Spleen (tissue), 11 donors: Measurements from ENCODE around the gene MAGI2. TPM values are rescaled to one million over a fixed set of nuclear protein-coding genes. Genes with fewer than 3 reads are reported as not detected.
"Not testable (repeated sequence)": the region's sequence is repeated elsewhere in the genome, so short reads cannot be mapped to it uniquely, and the experiment has no call there.

Experiments used
- DNase-seq: peaks from one replicate; pipeline ENCODE4 v3.0.0-alpha.2; 2020
- H3K27ac ChIP-seq, 8 donors: fragments of 200-600 bp; sonication (generic) in 7 of 8; 1 replicate in 4 of 8; 2 replicates in 4 of 8; pipeline versions ENCODE4 v1.5.0 to v1.8.0; 2016 to 2021; ENCODE audit warnings: inconsistent platforms in 4 of 8, mild to moderate bottlenecking in 4 of 8, moderate library complexity in 1 of 8
- H3K27me3 ChIP-seq, 7 donors: fragments of 200-600 bp; sonication (generic) in 6 of 7; replicated peaks in 1 of 7; 1 replicate in 4 of 7; 2 replicates in 3 of 7; pipeline versions ENCODE4 v1.5.0 to v1.8.0; 2016 to 2021; ENCODE audit warnings: inconsistent platforms in 3 of 7, mild to moderate bottlenecking in 1 of 7
- H3K36me3 ChIP-seq, 6 donors: fragments of 200-600 bp; sonication (generic) in 5 of 6; 1 replicate in 4 of 6; 2 replicates in 2 of 6; pipeline versions ENCODE4 v1.5.0 to v1.8.0; 2016 to 2021; ENCODE audit warnings: inconsistent platforms in 2 of 6
- H3K4me1 ChIP-seq, 6 donors: fragments of 200-600 bp; sonication (generic) in 5 of 6; 1 replicate in 3 of 6; 2 replicates in 3 of 6; pipeline versions ENCODE4 v1.5.0 to v1.8.0; 2016 to 2021; ENCODE audit warnings: inconsistent platforms in 3 of 6
- H3K4me3 ChIP-seq, 8 donors: fragments of 200-600 bp; sonication (generic) in 7 of 8; 1 replicate in 4 of 8; 2 replicates in 4 of 8; pipeline versions ENCODE4 v1.5.0 to v1.8.0; 2016 to 2021; ENCODE audit warnings: inconsistent platforms in 4 of 8, mild to moderate bottlenecking in 4 of 8, moderate library complexity in 2 of 8
- H3K9me3 ChIP-seq, 8 donors: fragments of 200-600 bp; sonication (generic) in 7 of 8; 1 replicate in 4 of 8; 2 replicates in 4 of 8; pipeline versions ENCODE4 v1.5.0 to v1.8.0; 2016 to 2021; ENCODE audit warnings: inconsistent platforms in 4 of 8
- CTCF ChIP-seq, 11 experiments: fragments of 200-600 bp in 7 of 11; fragments of 450-650 bp in 4 of 11; sonication (generic) in 4 of 11; IDR thresholded peaks in 8 of 11; conservative IDR thresholded peaks in 3 of 11; 1 replicate in 7 of 11; 2 replicates in 4 of 11; pipeline versions ENCODE4 v1.4.0 to v1.8.0; 2016 to 2021; ENCODE audit warnings: antibody characterized with exemption in 11 of 11, inconsistent platforms in 4 of 11, mild to moderate bottlenecking in 1 of 11
- POLR2A ChIP-seq, 3 donors: fragments of 450-650 bp; IDR thresholded peaks; one replicate each; pipeline ENCODE4 v1.5.1; 2017; ENCODE audit warnings: antibody characterized with exemption in 3 of 3, mild to moderate bottlenecking in 1 of 3
- POLR2AphosphoS5 ChIP-seq, 3 donors: sonication (generic); formaldehyde crosslinking; IDR thresholded peaks; one replicate each; pipeline ENCODE4 v1.5.1; 2017; ENCODE audit warnings: antibody characterized with exemption in 3 of 3
- WGBS, 5 donors: extraction: QIAGEN DNeasy Blood & Tissue Kit in 3 of 5; methylation state at CpG; one replicate each; pipeline versions ENCODE4 v1.1.5 to v1.1.7; 2013 to 2018; 5-methylcytosine and 5-hydroxymethylcytosine counted together
- intact Hi-C: fragments of 100-400 bp; cut with DNase I; formaldehyde crosslinking; loops from one replicate; pipeline ENCODE4 v1.15.0; 2023; ENCODE audit warnings: low total_unique reads
- polyA plus RNA-seq, 3 donors: library from polyadenylated mRNA; stranded (reverse); fragments of 200-250 nt; gene quantifications; one replicate each; pipeline ENCODE4 v1.2.1, GENCODE V29; 2013
- total RNA-seq, 7 donors: library from RNA; depleted of rRNA in 3 of 7; stranded (reverse); fragments of >200 nt in 3 of 7; fragmentation: NEBNext Ultra II Directional in 4 of 7; extraction: Animal tissue kit (Norgen Biotek cat#: 25700) in 4 of 7; gene quantifications; one replicate each; pipeline versions ENCODE4 v1.1.0 to v1.2.1, GENCODE V29; 2016 to 2021
- donor health status: healthy with polysubstance abuse.
- donor health status: DM: no; HTN: no; CAD: no; lungs with moderate emphysema.
- donor health status: DM: no; HTN: no; CAD: no.
- donor health status: Bipolar disorder and iron deficiency.
- donor health status: healthy.
- donor health status: DM: no; HTN: no; CAD: no.
- donor health status: DM: yes; HTN: yes; CAD: no.

Gene MAGI2
- total and polyA plus RNA-seq, 10 donors = 0.74 to 18.1 (median 11.1) TPM

- DNase-seq = no peak
- no peak for TF ChIP-seq POLR2A (IDR thresholded peaks at IDR 0.05)
- no peak for TF ChIP-seq POLR2AphosphoS5 (IDR thresholded peaks at IDR 0.05)
- TF ChIP-seq CTCF (IDR thresholded peaks at IDR 0.05 in 8 of 11, conservative IDR thresholded peaks at IDR 0.05 in 3 of 11) = no peak
- Histone ChIP-seq H3K27me3 (peaks cover 0 to 4% (median 0%) of the 10 kb centered on the region in 7 donors), H3K9me3 (no peaks in the 10 kb centered on the region), H3K27ac (no peak overlapping the region), H3K36me3 (no peaks in the 10 kb centered on the region), H3K4me1 (no peaks in the 10 kb centered on the region), H3K4me3 (no peak overlapping the region)
- intact Hi-C loops = no loop called here
- 87 to 95% (median 92%) methylated on average over 3 of the region's 3 CpGs for WGBS, 5 donors
Observed at GRCh38 chr7:78007231-78007630, 1446.2 kb downstream of the MAGI2 start.

- Histone ChIP-seq H3K27ac (no peak overlapping the region), H3K36me3 (no peaks in the 10 kb centered on the region), H3K27me3 (peaks cover 0 to under 1% (median 0%) of the 10 kb centered on the region in 7 donors), H3K9me3 (no peaks in the 10 kb centered on the region), H3K4me3 (no peak overlapping the region), H3K4me1 (no peaks in the 10 kb centered on the region)
- TF ChIP-seq POLR2AphosphoS5 (IDR thresholded peaks at IDR 0.05) (no peak), POLR2A (IDR thresholded peaks at IDR 0.05) (no peak), CTCF (IDR thresholded peaks at IDR 0.05 in 8 of 11, conservative IDR thresholded peaks at IDR 0.05 in 3 of 11) (no peak)
- WGBS, 5 donors = 93 to 97% (median 96%) methylated on average over 10 of the region's 10 CpGs
- DNase-seq = no peak
- intact Hi-C loops = no loop called here
Observed at GRCh38 chr7:78006063-78006755, 1447.3 kb downstream of the MAGI2 start.

GRCh38 chr7:78002715-78003114, 1450.8 kb downstream of the MAGI2 start:
- no peak for DNase-seq
- WGBS, 5 donors = 87 to 97% (median 90%) methylated on average over 4 of the region's 4 CpGs
- intact Hi-C loops = no loop called here
- H3K36me3 ChIP-seq = no peaks in the 10 kb centered on the region
- H3K4me1 ChIP-seq = no peaks in the 10 kb centered on the region
- no peak for TF ChIP-seq POLR2A (IDR thresholded peaks at IDR 0.05)
- no peak for TF ChIP-seq POLR2AphosphoS5 (IDR thresholded peaks at IDR 0.05)
- no peak for TF ChIP-seq CTCF (IDR thresholded peaks at IDR 0.05 in 8 of 11, conservative IDR thresholded peaks at IDR 0.05 in 3 of 11)
- no peaks in the 10 kb centered on the region for H3K27me3 ChIP-seq
- H3K9me3 ChIP-seq = no peaks in the 10 kb centered on the region
- H3K27ac ChIP-seq = no peak overlapping the region
- H3K4me3 ChIP-seq = no peak overlapping the region

GRCh38 chr7:78002021-78002420, 1451.4 kb downstream of the MAGI2 start:
- Histone ChIP-seq H3K9me3 (no peaks in the 10 kb centered on the region), H3K27ac (no peak overlapping the region), H3K4me3 (no peak overlapping the region), H3K27me3 (no peaks in the 10 kb centered on the region), H3K36me3 (no peaks in the 10 kb centered on the region), H3K4me1 (no peaks in the 10 kb centered on the region)
- no peak for TF ChIP-seq POLR2AphosphoS5 (IDR thresholded peaks at IDR 0.05)
- no peak for TF ChIP-seq CTCF (IDR thresholded peaks at IDR 0.05 in 8 of 11, conservative IDR thresholded peaks at IDR 0.05 in 3 of 11)
- TF ChIP-seq POLR2A (IDR thresholded peaks at IDR 0.05) = no peak
- no peak for DNase-seq
- WGBS, 5 donors = 74 to 82% (median 78%) methylated on average over 3 of the region's 3 CpGs
- intact Hi-C loops = no loop called here

GRCh38 chr7:77999168-77999567, 1454.3 kb downstream of the MAGI2 start:
- H3K4me3 ChIP-seq, H3K36me3 ChIP-seq, H3K9me3 ChIP-seq, H3K4me1 ChIP-seq, DNase-seq, H3K27me3 ChIP-seq, H3K27ac ChIP-seq, intact Hi-C loops: not testable (repeated sequence)
- 58 to 92% (median 82%) methylated on average over 3 of the region's 3 CpGs for WGBS, 5 donors
